ENCODE measurements around the gene FMNL2. TPM values are rescaled to one million over a fixed set of nuclear protein-coding genes. Genes with fewer than 3 reads are reported as not detected.
"Not testable (repeated sequence)": the region's sequence is repeated elsewhere in the genome, so short reads cannot be mapped to it uniquely, and the experiment has no call there.

The FMNL2 gene
- polyA plus RNA-seq, 3 donors: 5.0 to 41.3 (median 22.3) TPM

- WGBS, 3 donors: 80 to 89% (median 88%) methylated on average over 1 of the region's 1 CpG
Measured at GRCh38 chr2:152363936-152364335, 29.0 kb downstream of the FMNL2 start.

GRCh38 chr2:152367547-152368390 lies 32.8 kb downstream of the FMNL2 start:
- no peak overlapping the region for H3K27ac ChIP-seq (ENCODE audit: low read depth, low read length)
- WGBS, 3 donors: 88 to 91% (median 91%) methylated on average over 9 of the region's 9 CpGs

More at GRCh38 chr2:152363936-152364335, 29.0 kb downstream of the FMNL2 start:
- no peak overlapping the region for H3K27ac ChIP-seq (ENCODE audit: low read depth, low read length)

GRCh38 chr2:152369176-152369860 lies 34.3 kb downstream of the FMNL2 start:
- no peak overlapping the region for H3K27ac ChIP-seq (ENCODE audit: low read depth, low read length)
- WGBS, 3 donors: 87 to 94% (median 88%) methylated on average over 5 of the region's 5 CpGs

- 94 to 99% (median 95%) methylated on average over 5 of the region's 5 CpGs for WGBS, 3 donors
- H3K27ac ChIP-seq (ENCODE audit: low read depth, low read length): no peak overlapping the region
Measured at GRCh38 chr2:152370783-152371182, 35.8 kb downstream of the FMNL2 start.

- H3K27ac ChIP-seq (ENCODE audit: low read depth, low read length): no peak overlapping the region
- WGBS, 3 donors: 42 to 65% (median 54%) methylated on average over 3 of the region's 3 CpGs
Measured at GRCh38 chr2:152372438-152372984, 37.5 kb downstream of the FMNL2 start.

- WGBS, 3 donors: 91 to 100% (median 95%) methylated on average over 1 of the region's 1 CpG
- H3K27ac ChIP-seq (ENCODE audit: low read depth, low read length): no peak overlapping the region
Measured at GRCh38 chr2:152375174-152375573, 40.2 kb downstream of the FMNL2 start.

- H3K27ac ChIP-seq (ENCODE audit: low read depth, low read length): no peak overlapping the region
- 75 to 81% (median 78%) methylated on average over 2 of the region's 2 CpGs for WGBS, 3 donors
Measured at GRCh38 chr2:152376385-152376784, 41.4 kb downstream of the FMNL2 start.

- 74 to 84% (median 82%) methylated on average over 1 of the region's 1 CpG for WGBS, 3 donors
- H3K27ac ChIP-seq (ENCODE audit: low read depth, low read length): no peak overlapping the region
Measured at GRCh38 chr2:152376968-152377367, 42.0 kb downstream of the FMNL2 start.

- H3K27ac ChIP-seq (ENCODE audit: low read depth, low read length): no peak overlapping the region
- WGBS, 3 donors: 59 to 95% (median 64%) methylated on average over 4 of the region's 4 CpGs
Measured at GRCh38 chr2:152379089-152379488, 44.1 kb downstream of the FMNL2 start.

GRCh38 chr2:152380261-152381055 lies 45.5 kb downstream of the FMNL2 start:
- H3K27ac ChIP-seq (ENCODE audit: low read depth, low read length): no peak overlapping the region
- WGBS, 3 donors: 74 to 84% (median 75%) methylated on average over 5 of the region's 5 CpGs

- H3K27ac ChIP-seq (ENCODE audit: low read depth, low read length): no peak overlapping the region
Measured at GRCh38 chr2:152383702-152384101, 48.7 kb downstream of the FMNL2 start.

GRCh38 chr2:152384992-152385391 lies 50.0 kb downstream of the FMNL2 start:
- 86% methylated on average over 3 of the region's 3 CpGs for WGBS, 3 donors

GRCh38 chr2:152385650-152386049 lies 50.7 kb downstream of the FMNL2 start:
- no peak overlapping the region for H3K27ac ChIP-seq (ENCODE audit: low read depth, low read length)

More at GRCh38 chr2:152384992-152385391, 50.0 kb downstream of the FMNL2 start:
- H3K27ac ChIP-seq (ENCODE audit: low read depth, low read length): no peak overlapping the region

- WGBS, 3 donors: 76 to 89% (median 87%) methylated on average over 1 of the region's 1 CpG
- H3K27ac ChIP-seq (ENCODE audit: low read depth, low read length): no peak overlapping the region
Measured at GRCh38 chr2:152386266-152386665, 51.3 kb downstream of the FMNL2 start.

GRCh38 chr2:152387041-152387440 lies 52.1 kb downstream of the FMNL2 start:
- WGBS, 3 donors: 35 to 97% (median 95%) methylated on average over 1 of the region's 1 CpG

GRCh38 chr2:152388269-152388668 lies 53.3 kb downstream of the FMNL2 start:
- H3K27ac ChIP-seq (ENCODE audit: low read depth, low read length): not testable (repeated sequence)
- 77 to 94% (median 81%) methylated on average over 9 of the region's 9 CpGs for WGBS, 3 donors

More at GRCh38 chr2:152387041-152387440, 52.1 kb downstream of the FMNL2 start:
- no peak overlapping the region for H3K27ac ChIP-seq (ENCODE audit: low read depth, low read length)

- no peak overlapping the region for H3K27ac ChIP-seq (ENCODE audit: low read depth, low read length)
- 95 to 97% (median 96%) methylated on average over 19 of the region's 19 CpGs for WGBS, 3 donors
Measured at GRCh38 chr2:152389483-152389882, 54.5 kb downstream of the FMNL2 start.

- no peak overlapping the region for H3K27ac ChIP-seq (ENCODE audit: low read depth, low read length)
- 88 to 97% (median 96%) methylated on average over 2 of the region's 2 CpGs for WGBS, 3 donors
Measured at GRCh38 chr2:152390837-152391236, 55.9 kb downstream of the FMNL2 start.

GRCh38 chr2:152391318-152391717 lies 56.3 kb downstream of the FMNL2 start:
- no peak overlapping the region for H3K27ac ChIP-seq (ENCODE audit: low read depth, low read length)
- 90 to 100% (median 96%) methylated on average over 2 of the region's 2 CpGs for WGBS, 3 donors

All from adipose tissue (tissue), 3 donors.